KMS-11 (cell line): ENCODE results near the gene ABITRAM.

ENCODE experiments used
- H2AFZ ChIP-seq: fragments of 200-600 bp; sonication (generic); 2 replicates; pipeline ENCODE4 v1.6.1; 2016; ENCODE audit warnings: antibody characterized with exemption, mixed run types, low read depth
- H3K27ac ChIP-seq: fragments of 200-600 bp; sonication (generic); 2 replicates; pipeline ENCODE4 v1.6.1; 2016; ENCODE audit warnings: mild to moderate bottlenecking, mixed run types
- H3K27me3 ChIP-seq: fragments of 200-600 bp; sonication (generic); 2 replicates; pipeline ENCODE4 v1.6.1; 2017; ENCODE audit warnings: mild to moderate bottlenecking, low read depth, mixed run types, moderate library complexity; ENCODE audit not compliant: insufficient read depth
- H3K36me3 ChIP-seq: fragments of 200-600 bp; sonication (generic); 2 replicates; pipeline ENCODE4 v1.6.1; 2017; ENCODE audit warnings: mild to moderate bottlenecking, mixed run types; ENCODE audit not compliant: insufficient read depth
- H3K4me1 ChIP-seq: fragments of 200-600 bp; sonication (generic); 2 replicates; pipeline ENCODE4 v1.6.1; 2016; ENCODE audit warnings: mild to moderate bottlenecking, low read depth, mixed run types; ENCODE audit not compliant: poor library complexity, severe bottlenecking
- H3K4me2 ChIP-seq: fragments of 200-600 bp; sonication (generic); 2 replicates; pipeline ENCODE4 v1.7.0; 2016; ENCODE audit warnings: mild to moderate bottlenecking, mixed run types
- H3K4me3 ChIP-seq: fragments of 200-600 bp; sonication (generic); IDR thresholded peaks from 2 replicates; pipeline ENCODE4 v1.6.1; 2017; ENCODE audit warnings: low read depth, low read length, mixed read lengths; ENCODE audit not compliant: insufficient read depth
- H3K79me2 ChIP-seq: fragments of 200-600 bp; sonication (generic); 2 replicates; pipeline ENCODE4 v1.6.1; 2016; ENCODE audit warnings: low read depth, mixed run types; ENCODE audit not compliant: insufficient read depth
- H3K9ac ChIP-seq: fragments of 200-600 bp; sonication (generic); 2 replicates; pipeline ENCODE4 v1.6.1; 2016; ENCODE audit warnings: mild to moderate bottlenecking, mixed run types
- H4K20me1 ChIP-seq: fragments of 200-600 bp; sonication (generic); 2 replicates; pipeline ENCODE4 v1.6.1; 2016; ENCODE audit warnings: mild to moderate bottlenecking, mixed run types; ENCODE audit not compliant: insufficient read depth
- TF ChIP-seq, protein P1 (sequence below): fragments of 200-600 bp; sonication (generic); conservative IDR thresholded peaks from 2 replicates; pipeline ENCODE4 v1.6.1; 2017; ENCODE audit warnings: low read depth, mild to moderate bottlenecking, antibody characterized with exemption, low read length, moderate library complexity, mixed read lengths

Gene ABITRAM

DNA sequence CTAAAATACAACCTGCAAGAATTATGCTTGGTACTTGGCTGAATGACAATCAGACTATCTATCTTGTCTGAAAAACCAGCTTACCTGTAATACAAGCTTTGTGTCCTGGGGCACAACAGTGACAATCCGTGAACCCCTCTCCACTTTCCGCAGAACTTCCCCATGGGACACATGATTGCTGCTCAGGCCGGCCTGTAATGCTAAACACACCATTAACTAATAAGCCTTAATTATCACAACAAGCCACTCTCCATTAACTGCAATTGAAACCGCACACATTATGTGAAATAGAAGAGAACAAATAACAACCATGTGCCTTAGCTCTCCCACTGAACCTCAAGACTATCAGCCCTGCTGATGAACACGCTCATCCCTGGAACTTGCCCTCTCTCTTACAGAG lies 34.0 kb upstream of the ABITRAM start:
- Histone ChIP-seq H3K27me3 (no peaks in the 10 kb centered on the region), H3K36me3 (no peaks in the 10 kb centered on the region), H4K20me1 (no peaks in the 10 kb centered on the region), H3K4me2 (no peak overlapping the region), H2AFZ (no peak overlapping the region), H3K4me1 (no peaks in the 10 kb centered on the region), H3K79me2 (no peaks in the 10 kb centered on the region), H3K27ac (no peak overlapping the region), H3K4me3 (no peak overlapping the region), H3K9ac (no peak overlapping the region)
- TF ChIP-seq, protein P1, sequence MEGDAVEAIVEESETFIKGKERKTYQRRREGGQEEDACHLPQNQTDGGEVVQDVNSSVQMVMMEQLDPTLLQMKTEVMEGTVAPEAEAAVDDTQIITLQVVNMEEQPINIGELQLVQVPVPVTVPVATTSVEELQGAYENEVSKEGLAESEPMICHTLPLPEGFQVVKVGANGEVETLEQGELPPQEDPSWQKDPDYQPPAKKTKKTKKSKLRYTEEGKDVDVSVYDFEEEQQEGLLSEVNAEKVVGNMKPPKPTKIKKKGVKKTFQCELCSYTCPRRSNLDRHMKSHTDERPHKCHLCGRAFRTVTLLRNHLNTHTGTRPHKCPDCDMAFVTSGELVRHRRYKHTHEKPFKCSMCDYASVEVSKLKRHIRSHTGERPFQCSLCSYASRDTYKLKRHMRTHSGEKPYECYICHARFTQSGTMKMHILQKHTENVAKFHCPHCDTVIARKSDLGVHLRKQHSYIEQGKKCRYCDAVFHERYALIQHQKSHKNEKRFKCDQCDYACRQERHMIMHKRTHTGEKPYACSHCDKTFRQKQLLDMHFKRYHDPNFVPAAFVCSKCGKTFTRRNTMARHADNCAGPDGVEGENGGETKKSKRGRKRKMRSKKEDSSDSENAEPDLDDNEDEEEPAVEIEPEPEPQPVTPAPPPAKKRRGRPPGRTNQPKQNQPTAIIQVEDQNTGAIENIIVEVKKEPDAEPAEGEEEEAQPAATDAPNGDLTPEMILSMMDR, result no peak

DNA sequence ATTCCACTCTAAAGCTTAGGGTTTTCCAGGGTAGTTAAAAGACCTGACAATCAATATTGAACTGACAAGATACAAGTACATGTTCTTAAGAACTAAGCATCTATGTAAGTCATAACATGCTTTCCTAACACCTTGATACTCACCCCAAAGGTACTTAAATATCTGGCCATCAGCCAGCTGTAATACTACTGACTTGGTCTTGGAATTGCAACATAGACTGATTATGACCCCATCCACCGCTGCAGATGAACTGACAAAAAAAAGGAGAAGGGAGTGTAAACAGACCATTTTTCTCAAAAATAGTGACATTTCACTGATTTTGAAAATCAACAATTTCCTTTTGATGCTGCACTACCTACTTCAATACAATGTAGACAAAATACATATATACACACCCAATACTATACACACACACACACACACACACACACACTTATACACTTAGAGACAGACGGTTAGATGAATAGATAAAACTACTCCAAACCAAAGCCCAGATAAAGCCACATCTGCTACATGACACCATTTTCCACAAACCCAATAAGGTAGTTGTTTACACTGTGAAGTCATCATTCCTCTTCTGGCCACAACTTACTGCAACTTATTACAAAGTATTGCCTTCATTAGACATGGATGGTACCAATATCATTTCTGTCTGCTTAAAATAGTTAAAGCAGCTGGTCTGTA lies 30.6 kb upstream of the ABITRAM start:
- H3K4me2 ChIP-seq, result no peak overlapping the region
- no peaks in the 10 kb centered on the region for H3K79me2 ChIP-seq
- no peaks in the 10 kb centered on the region for H3K36me3 ChIP-seq
- H4K20me1 ChIP-seq, result no peaks in the 10 kb centered on the region
- TF ChIP-seq, protein P1, result no peak
- no peaks in the 10 kb centered on the region for H3K27me3 ChIP-seq
- H3K27ac ChIP-seq, result no peak overlapping the region
- H2AFZ ChIP-seq, result no peak overlapping the region
- no peak overlapping the region for H3K4me3 ChIP-seq
- H3K9ac ChIP-seq, result no peak overlapping the region
- H3K4me1 ChIP-seq, result no peaks in the 10 kb centered on the region

- TF ChIP-seq, protein P1, result no peak
- Histone ChIP-seq H3K27me3 (no peaks in the 10 kb centered on the region), H4K20me1 (no peaks in the 10 kb centered on the region), H3K27ac (no peak overlapping the region), H3K36me3 (no peaks in the 10 kb centered on the region), H3K4me1 (no peaks in the 10 kb centered on the region), H2AFZ (no peak overlapping the region), H3K79me2 (no peaks in the 10 kb centered on the region), H3K9ac (no peak overlapping the region), H3K4me3 (no peak overlapping the region), H3K4me2 (no peak overlapping the region)
Measured at GRCh38 chr9:108904161-108904560, 30.0 kb upstream of the ABITRAM start.

- Histone ChIP-seq H3K9ac (no peak overlapping the region), H3K4me1 (no peaks in the 10 kb centered on the region), H3K36me3 (no peaks in the 10 kb centered on the region), H4K20me1 (no peaks in the 10 kb centered on the region), H3K4me3 (no peak overlapping the region), H2AFZ (no peak overlapping the region), H3K79me2 (no peaks in the 10 kb centered on the region), H3K27ac (no peak overlapping the region), H3K4me2 (no peak overlapping the region), H3K27me3 (no peaks in the 10 kb centered on the region)
- TF ChIP-seq, protein P1, result no peak
Measured at GRCh38 chr9:108905494-108905893, 28.7 kb upstream of the ABITRAM start.
